Peyer's patch (tissue), 4 donors: Measurements from ENCODE around the gene ING4.

Experiments
- POLR2A ChIP-seq, 2 donors: fragments of 450-650 bp; IDR thresholded peaks; one replicate each; pipeline ENCODE4 v1.5.1; 2017; ENCODE audit warnings: antibody characterized with exemption in 2 of 2, mild to moderate bottlenecking in 2 of 2, moderate library complexity in 2 of 2
- TF ChIP-seq, protein P1 (sequence below), 6 experiments: fragments of 450-650 bp in 4 of 6; fragments of 200-600 bp in 2 of 6; sonication (generic) in 1 of 6; IDR thresholded peaks; one replicate each; pipeline ENCODE4 v1.5.1; 2017 to 2019; ENCODE audit warnings: antibody characterized with exemption in 6 of 6, mild to moderate bottlenecking in 3 of 6, moderate library complexity in 1 of 6

DNA sequence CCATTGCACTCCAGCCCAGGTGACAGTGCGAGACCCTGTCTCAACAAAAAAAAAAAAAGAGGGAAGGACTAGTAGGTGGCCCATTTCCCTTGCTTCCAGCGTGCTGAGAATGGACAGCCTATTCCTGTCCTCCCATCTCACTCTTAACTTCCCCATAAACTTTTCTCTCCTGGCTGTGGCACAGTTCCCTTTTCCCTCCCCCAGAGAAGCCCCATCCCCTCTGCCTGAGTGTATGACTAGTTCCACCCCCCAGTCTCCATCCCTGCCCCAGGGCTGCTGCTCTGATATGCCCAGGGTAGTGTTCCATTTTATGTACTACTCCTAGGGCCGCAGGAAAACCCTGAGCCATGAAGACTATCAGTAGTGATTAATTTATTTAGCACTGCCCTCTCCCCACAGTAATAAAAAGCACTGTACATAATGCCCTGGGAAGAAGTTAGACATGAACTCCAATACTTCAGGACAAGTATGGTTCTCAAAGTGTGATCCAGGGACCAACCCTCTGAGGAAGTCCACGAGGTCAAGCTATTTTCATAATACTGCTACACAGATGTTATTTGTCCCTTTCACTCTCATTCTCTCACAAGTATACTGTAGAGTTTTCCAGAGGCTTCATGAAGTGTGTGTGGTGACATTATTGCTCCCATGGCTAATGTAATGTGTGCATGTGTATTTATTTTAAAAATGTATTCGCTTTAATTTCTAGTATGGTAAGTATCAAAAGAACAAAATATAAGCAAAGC is 44.3 kb downstream of the ING4 start:
- TF ChIP-seq, protein P1, sequence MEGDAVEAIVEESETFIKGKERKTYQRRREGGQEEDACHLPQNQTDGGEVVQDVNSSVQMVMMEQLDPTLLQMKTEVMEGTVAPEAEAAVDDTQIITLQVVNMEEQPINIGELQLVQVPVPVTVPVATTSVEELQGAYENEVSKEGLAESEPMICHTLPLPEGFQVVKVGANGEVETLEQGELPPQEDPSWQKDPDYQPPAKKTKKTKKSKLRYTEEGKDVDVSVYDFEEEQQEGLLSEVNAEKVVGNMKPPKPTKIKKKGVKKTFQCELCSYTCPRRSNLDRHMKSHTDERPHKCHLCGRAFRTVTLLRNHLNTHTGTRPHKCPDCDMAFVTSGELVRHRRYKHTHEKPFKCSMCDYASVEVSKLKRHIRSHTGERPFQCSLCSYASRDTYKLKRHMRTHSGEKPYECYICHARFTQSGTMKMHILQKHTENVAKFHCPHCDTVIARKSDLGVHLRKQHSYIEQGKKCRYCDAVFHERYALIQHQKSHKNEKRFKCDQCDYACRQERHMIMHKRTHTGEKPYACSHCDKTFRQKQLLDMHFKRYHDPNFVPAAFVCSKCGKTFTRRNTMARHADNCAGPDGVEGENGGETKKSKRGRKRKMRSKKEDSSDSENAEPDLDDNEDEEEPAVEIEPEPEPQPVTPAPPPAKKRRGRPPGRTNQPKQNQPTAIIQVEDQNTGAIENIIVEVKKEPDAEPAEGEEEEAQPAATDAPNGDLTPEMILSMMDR (IDR thresholded peaks at IDR 0.05), result peak in 1 of 6 experiments; percentile 4
- no peak for TF ChIP-seq POLR2A (IDR thresholded peaks at IDR 0.05)
